Peyer's patch (tissue), 4 donors: ENCODE measurements around the gene PKMYT1.

ENCODE experiments used
- POLR2A ChIP-seq, 2 donors: fragments of 450-650 bp; IDR thresholded peaks; one replicate each; pipeline ENCODE4 v1.5.1; 2017; ENCODE audit warnings: antibody characterized with exemption in 2 of 2, mild to moderate bottlenecking in 2 of 2, moderate library complexity in 2 of 2
- TF ChIP-seq, protein P1 (sequence below), 6 experiments: fragments of 450-650 bp in 4 of 6; fragments of 200-600 bp in 2 of 6; sonication (generic) in 1 of 6; IDR thresholded peaks; one replicate each; pipeline ENCODE4 v1.5.1; 2017 to 2019; ENCODE audit warnings: antibody characterized with exemption in 6 of 6, mild to moderate bottlenecking in 3 of 6, moderate library complexity in 1 of 6

DNA sequence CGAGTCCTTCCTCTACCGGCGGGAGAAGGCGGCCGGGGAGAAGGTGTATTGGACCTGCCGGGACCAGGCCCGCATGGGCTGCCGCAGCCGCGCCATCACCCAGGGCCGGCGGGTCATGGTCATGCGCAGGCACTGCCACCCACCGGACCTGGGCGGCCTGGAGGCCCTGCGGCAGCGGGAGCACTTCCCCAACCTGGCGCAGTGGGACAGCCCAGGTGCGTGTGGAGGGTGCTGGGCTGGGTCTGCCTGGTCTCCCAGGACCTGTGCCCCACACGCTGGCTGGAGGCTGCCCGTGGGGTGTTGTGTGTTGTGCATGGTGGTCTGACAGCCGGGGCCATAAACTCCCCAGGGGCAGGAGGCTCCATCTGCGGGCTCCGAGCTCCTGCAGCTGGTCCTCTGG, 43.1 kb downstream of the PKMYT1 start:
- TF ChIP-seq, protein P1, sequence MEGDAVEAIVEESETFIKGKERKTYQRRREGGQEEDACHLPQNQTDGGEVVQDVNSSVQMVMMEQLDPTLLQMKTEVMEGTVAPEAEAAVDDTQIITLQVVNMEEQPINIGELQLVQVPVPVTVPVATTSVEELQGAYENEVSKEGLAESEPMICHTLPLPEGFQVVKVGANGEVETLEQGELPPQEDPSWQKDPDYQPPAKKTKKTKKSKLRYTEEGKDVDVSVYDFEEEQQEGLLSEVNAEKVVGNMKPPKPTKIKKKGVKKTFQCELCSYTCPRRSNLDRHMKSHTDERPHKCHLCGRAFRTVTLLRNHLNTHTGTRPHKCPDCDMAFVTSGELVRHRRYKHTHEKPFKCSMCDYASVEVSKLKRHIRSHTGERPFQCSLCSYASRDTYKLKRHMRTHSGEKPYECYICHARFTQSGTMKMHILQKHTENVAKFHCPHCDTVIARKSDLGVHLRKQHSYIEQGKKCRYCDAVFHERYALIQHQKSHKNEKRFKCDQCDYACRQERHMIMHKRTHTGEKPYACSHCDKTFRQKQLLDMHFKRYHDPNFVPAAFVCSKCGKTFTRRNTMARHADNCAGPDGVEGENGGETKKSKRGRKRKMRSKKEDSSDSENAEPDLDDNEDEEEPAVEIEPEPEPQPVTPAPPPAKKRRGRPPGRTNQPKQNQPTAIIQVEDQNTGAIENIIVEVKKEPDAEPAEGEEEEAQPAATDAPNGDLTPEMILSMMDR (IDR thresholded peaks at IDR 0.05) = no peak
- no peak for TF ChIP-seq POLR2A (IDR thresholded peaks at IDR 0.05)
